ENCODE measurements around the gene COPS7A. TPM values are rescaled to one million over a fixed set of nuclear protein-coding genes. Genes with fewer than 3 reads are reported as not detected.

The COPS7A gene
- total RNA-seq, 4 donors from 2014 or later: 51.9 to 71.8 (median 63.0) TPM

GRCh38 chr12:6770600-6770999 lies 46.8 kb downstream of the COPS7A start:
- TF ChIP-seq EP300 (IDR thresholded peaks at IDR 0.05): no peak
- TF ChIP-seq POLR2AphosphoS5 (IDR thresholded peaks at IDR 0.05): no peak
- no peak for TF ChIP-seq CTCF (IDR thresholded peaks at IDR 0.05)
- no peak for TF ChIP-seq POLR2A (IDR thresholded peaks at IDR 0.05; ENCODE audit: low read depth)
- Histone ChIP-seq H3K4me3 (no peak overlapping the region), H3K36me3 (peaks cover 12 to 29% (median 23%) of the 10 kb centered on the region in 4 donors), H3K27ac (replicated peaks in 1 of 4) (peak overlapping the region; percentile 61 to 97 (median 96)), H3K4me1 (peaks cover 36 to 74% (median 72%) of the 10 kb centered on the region in 4 donors), H3K9me3 (no peaks in the 10 kb centered on the region), H3K27me3 (no peaks in the 10 kb centered on the region)
- 86% methylated on average over 10 of the region's 10 CpGs for WGBS
- intact Hi-C loops (cut with DNase I): no loop called here
- DNase-seq (ENCODE audit: extremely low spot score): no peak

GRCh38 chr12:6771091-6771495 lies 47.2 kb downstream of the COPS7A start:
- Histone ChIP-seq H3K36me3 (peaks cover 12 to 30% (median 23%) of the 10 kb centered on the region in 4 donors), H3K27ac (replicated peaks in 1 of 4) (peak overlapping the region; percentile 61 to 97 (median 96)), H3K4me1 (peaks cover 33 to 69% (median 68%) of the 10 kb centered on the region in 4 donors), H3K4me3 (no peak overlapping the region), H3K9me3 (no peaks in the 10 kb centered on the region), H3K27me3 (no peaks in the 10 kb centered on the region)
- no peak for DNase-seq (ENCODE audit: extremely low spot score)
- intact Hi-C loops (cut with DNase I): no loop called here
- TF ChIP-seq EP300 (IDR thresholded peaks at IDR 0.05): no peak
- TF ChIP-seq POLR2A (IDR thresholded peaks at IDR 0.05; ENCODE audit: low read depth): no peak
- peak in 1 of 2 donors; percentile 15 for TF ChIP-seq POLR2AphosphoS5 (IDR thresholded peaks at IDR 0.05)
- no peak for TF ChIP-seq CTCF (IDR thresholded peaks at IDR 0.05)
- 91% methylated on average over 4 of the region's 4 CpGs for WGBS

- H3K9me3 ChIP-seq: no peaks in the 10 kb centered on the region
- peak in 1 of 3 experiments; percentile 3 for TF ChIP-seq CTCF (IDR thresholded peaks at IDR 0.05)
- TF ChIP-seq POLR2AphosphoS5 (IDR thresholded peaks at IDR 0.05): peak; percentile 34 to 38
- TF ChIP-seq POLR2A (IDR thresholded peaks at IDR 0.05; ENCODE audit: low read depth): no peak
- H3K4me3 ChIP-seq: peak overlapping the region; percentile 30 to 45 (median 44)
- peaks cover 33 to 69% (median 68%) of the 10 kb centered on the region in 4 donors for H3K4me1 ChIP-seq
- intact Hi-C loops (cut with DNase I): no loop called here
- WGBS: 75% methylated on average over 12 of the region's 12 CpGs
- H3K36me3 ChIP-seq: peaks cover 12 to 30% (median 23%) of the 10 kb centered on the region in 4 donors
- DNase-seq (ENCODE audit: extremely low spot score): no peak
- no peaks in the 10 kb centered on the region for H3K27me3 ChIP-seq
- peak overlapping the region; percentile 61 to 97 (median 96) for H3K27ac ChIP-seq (replicated peaks in 1 of 4)
Observed at GRCh38 chr12:6771509-6772330, 47.9 kb downstream of the COPS7A start.

- H3K4me3 ChIP-seq: peak within 1 kb of the TSS; percentile 43 to 52 (median 45)
- DNase-seq (ENCODE audit: extremely low spot score): no peak
- peaks cover 33 to 72% (median 70%) of the 10 kb centered on the region in 4 donors for H3K4me1 ChIP-seq
- H3K27ac ChIP-seq (replicated peaks in 1 of 4): peak within 1 kb of the TSS; percentile 61 to 97 (median 96)
- intact Hi-C loops (cut with DNase I): no loop called here
- H3K36me3 ChIP-seq: peaks cover 12 to 30% (median 23%) of the 10 kb centered on the region in 4 donors
- no peaks in the 10 kb centered on the region for H3K9me3 ChIP-seq
- H3K27me3 ChIP-seq: no peaks in the 10 kb centered on the region
- TF ChIP-seq POLR2A (IDR thresholded peaks at IDR 0.05; ENCODE audit: low read depth) (no peak), EP300 (IDR thresholded peaks at IDR 0.05) (no peak), CTCF (IDR thresholded peaks at IDR 0.05) (no peak), POLR2AphosphoS5 (IDR thresholded peaks at IDR 0.05) (no peak)
- WGBS: 48% methylated on average over 15 of the region's 15 CpGs
Observed at GRCh38 chr12:6772331-6772695, 48.5 kb downstream of the COPS7A start, which contains the start of gene LAG3. TSS of gene LAG3 (plus strand) at chr12:6772520. CDS start at chr12:6772853, 333 bp downstream.
